Mesendoderm (in vitro differentiated cells): Measurements from ENCODE around the gene HABP2.

ENCODE experiments used
- DNase-seq: peaks from one replicate; pipeline ENCODE4 v3.0.0; 2013
- H2AK5ac ChIP-seq: 2 replicates; pipeline ENCODE4 v1.6.1; 2013; ENCODE audit warnings: low read length, inconsistent platforms
- H2BK120ac ChIP-seq: 2 replicates; pipeline ENCODE4 v1.6.1; 2013; ENCODE audit warnings: low read depth, mild to moderate bottlenecking, low read length, moderate library complexity, mixed read lengths
- H2BK15ac ChIP-seq: replicated peaks from 2 replicates; pipeline ENCODE4 v1.6.1; 2013; ENCODE audit warnings: low read depth, mild to moderate bottlenecking, moderate library complexity
- H2BK5ac ChIP-seq: 2 replicates; pipeline ENCODE4 v1.6.1; 2013; ENCODE audit warnings: low read length, inconsistent platforms
- H3K18ac ChIP-seq: 2 replicates; pipeline ENCODE4 v1.6.1; 2013; ENCODE audit warnings: mild to moderate bottlenecking, low read length, mixed read lengths
- H3K23ac ChIP-seq: one replicate; pipeline ENCODE4 v1.6.1; 2013; ENCODE audit warnings: low read length
- H3K27ac ChIP-seq: 2 replicates; pipeline ENCODE4 v1.5.1; 2013; ENCODE audit warnings: low read depth, mild to moderate bottlenecking, inconsistent platforms, low read length, moderate library complexity
- H3K27me3 ChIP-seq: 2 replicates; pipeline ENCODE4 v1.6.1; 2013; ENCODE audit warnings: low read length, control low read depth, mild to moderate bottlenecking, inconsistent platforms; ENCODE audit not compliant: insufficient read depth, poor library complexity
- H3K36me3 ChIP-seq: 2 replicates; pipeline ENCODE4 v1.6.1; 2013; ENCODE audit warnings: low read length, inconsistent platforms; ENCODE audit not compliant: control insufficient read depth, insufficient read depth
- H3K4ac ChIP-seq: one replicate; pipeline ENCODE4 v1.6.1; 2013; ENCODE audit warnings: low read depth, mild to moderate bottlenecking, low read length, moderate library complexity
- H3K4me1 ChIP-seq: 2 replicates; pipeline ENCODE4 v1.6.1; 2013; ENCODE audit warnings: low read depth, low read length, inconsistent platforms; ENCODE audit not compliant: control insufficient read depth
- H3K4me2 ChIP-seq: 2 replicates; pipeline ENCODE4 v1.6.1; 2013; ENCODE audit warnings: low read length
- H3K4me3 ChIP-seq: 2 replicates; pipeline ENCODE4 v1.5.1; 2013; ENCODE audit warnings: mild to moderate bottlenecking, low read length
- H3K56ac ChIP-seq: one replicate; pipeline ENCODE4 v1.6.1; 2013; ENCODE audit warnings: low read length
- H3K79me1 ChIP-seq: 2 replicates; pipeline ENCODE4 v1.6.1; 2013; ENCODE audit warnings: low read length, inconsistent platforms
- H3K79me2 ChIP-seq: 2 replicates; pipeline ENCODE4 v1.6.1; 2013; ENCODE audit warnings: mild to moderate bottlenecking, low read length; ENCODE audit not compliant: control insufficient read depth, insufficient read depth
- H3K9ac ChIP-seq: 2 replicates; pipeline ENCODE4 v1.6.1; 2013; ENCODE audit warnings: low read length, inconsistent platforms
- H4K5ac ChIP-seq: one replicate; pipeline ENCODE4 v1.6.1; 2013; ENCODE audit warnings: low read length
- H4K8ac ChIP-seq: one replicate; pipeline ENCODE4 v1.6.1; 2013; ENCODE audit warnings: low read depth, mild to moderate bottlenecking, control low read depth, low read length, moderate library complexity
- WGBS: extraction: QIAGEN DNeasy Blood & Tissue Kit; methylation state at CpG from one replicate; pipeline ENCODE4 v1.1.7; 2013; ENCODE audit warnings: low lambda C conversion rate, missing lambda C conversion rate; ENCODE audit not compliant: insufficient coverage; ENCODE audit errors: extremely low coverage; 5-methylcytosine and 5-hydroxymethylcytosine counted together

The HABP2 gene

GRCh38 chr10:113553149-113553548 is 296 bp downstream of the HABP2 start:
- no CpG with 5 or more reads among the region's 2 CpGs for WGBS
- H3K23ac ChIP-seq, result no peak overlapping the region
- no peak overlapping the region for H2AK5ac ChIP-seq
- no peak overlapping the region for H3K4me3 ChIP-seq
- H3K27me3 ChIP-seq, result no peaks in the 10 kb centered on the region
- H3K36me3 ChIP-seq, result no peaks in the 10 kb centered on the region
- no peak overlapping the region for H3K56ac ChIP-seq
- H3K79me1 ChIP-seq, result no peaks in the 10 kb centered on the region
- no peak overlapping the region for H4K5ac ChIP-seq
- H3K79me2 ChIP-seq, result no peaks in the 10 kb centered on the region
- H3K27ac ChIP-seq, result no peak overlapping the region
- H2BK5ac ChIP-seq, result no peak overlapping the region
- DNase-seq, result no peak
- no peak overlapping the region for H2BK120ac ChIP-seq
- H3K18ac ChIP-seq, result no peak overlapping the region
- no peak overlapping the region for H3K4me2 ChIP-seq
- H3K4ac ChIP-seq, result no peak overlapping the region
- H4K8ac ChIP-seq, result no peak overlapping the region
- no peak overlapping the region for H2BK15ac ChIP-seq
- no peak overlapping the region for H3K9ac ChIP-seq
- no peaks in the 10 kb centered on the region for H3K4me1 ChIP-seq

- no peaks in the 10 kb centered on the region for H3K79me1 ChIP-seq
- H3K18ac ChIP-seq, result no peak overlapping the region
- no peak overlapping the region for H2BK15ac ChIP-seq
- H3K79me2 ChIP-seq, result no peaks in the 10 kb centered on the region
- H3K27ac ChIP-seq, result no peak overlapping the region
- H4K8ac ChIP-seq, result no peak overlapping the region
- no peak overlapping the region for H4K5ac ChIP-seq
- H3K4ac ChIP-seq, result no peak overlapping the region
- no CpG with 5 or more reads among the region's 5 CpGs for WGBS
- no peak overlapping the region for H3K4me3 ChIP-seq
- no peak overlapping the region for H3K23ac ChIP-seq
- no peak overlapping the region for H2BK5ac ChIP-seq
- H2AK5ac ChIP-seq, result no peak overlapping the region
- DNase-seq, result no peak
- H2BK120ac ChIP-seq, result no peak overlapping the region
- no peak overlapping the region for H3K9ac ChIP-seq
- no peaks in the 10 kb centered on the region for H3K36me3 ChIP-seq
- H3K4me1 ChIP-seq, result no peaks in the 10 kb centered on the region
- no peak overlapping the region for H3K4me2 ChIP-seq
- H3K56ac ChIP-seq, result no peak overlapping the region
- H3K27me3 ChIP-seq, result no peaks in the 10 kb centered on the region
Observed at GRCh38 chr10:113554214-113554613, 1.4 kb downstream of the HABP2 start.

- H3K27me3 ChIP-seq, result no peaks in the 10 kb centered on the region
- H3K4me1 ChIP-seq, result no peaks in the 10 kb centered on the region
- H2BK120ac ChIP-seq, result no peak overlapping the region
- no CpG with 5 or more reads among the region's 3 CpGs for WGBS
- no peak overlapping the region for H2AK5ac ChIP-seq
- H3K23ac ChIP-seq, result no peak overlapping the region
- no peak overlapping the region for H3K4me3 ChIP-seq
- H3K79me2 ChIP-seq, result no peaks in the 10 kb centered on the region
- H3K4me2 ChIP-seq, result no peak overlapping the region
- H3K79me1 ChIP-seq, result no peaks in the 10 kb centered on the region
- peak overlapping the region; percentile 54 for H3K27ac ChIP-seq
- H3K18ac ChIP-seq, result no peak overlapping the region
- no peak overlapping the region for H3K9ac ChIP-seq
- no peak for DNase-seq
- H4K5ac ChIP-seq, result no peak overlapping the region
- H3K4ac ChIP-seq, result peak overlapping the region; percentile 22
- H4K8ac ChIP-seq, result no peak overlapping the region
- H3K56ac ChIP-seq, result no peak overlapping the region
- H2BK15ac ChIP-seq, result no peak overlapping the region
- no peaks in the 10 kb centered on the region for H3K36me3 ChIP-seq
- peak overlapping the region; percentile 5 for H2BK5ac ChIP-seq
Observed at GRCh38 chr10:113555245-113555644, 2.4 kb downstream of the HABP2 start.

GRCh38 chr10:113555751-113556150 is 2.9 kb downstream of the HABP2 start:
- H3K4me1 ChIP-seq, result no peaks in the 10 kb centered on the region
- H3K27me3 ChIP-seq, result peaks cover 2% of the 10 kb centered on the region
- no peaks in the 10 kb centered on the region for H3K79me1 ChIP-seq
- H2BK15ac ChIP-seq, result no peak overlapping the region
- peak overlapping the region; percentile 5 for H2BK5ac ChIP-seq
- H3K4me3 ChIP-seq, result no peak overlapping the region
- H3K79me2 ChIP-seq, result no peaks in the 10 kb centered on the region
- H3K9ac ChIP-seq, result no peak overlapping the region
- H4K8ac ChIP-seq, result no peak overlapping the region
- H3K56ac ChIP-seq, result no peak overlapping the region
- no peak overlapping the region for H2BK120ac ChIP-seq
- no peak overlapping the region for H4K5ac ChIP-seq
- H3K23ac ChIP-seq, result no peak overlapping the region
- H3K18ac ChIP-seq, result no peak overlapping the region
- DNase-seq, result peak; percentile 83
- H3K4ac ChIP-seq, result no peak overlapping the region
- no CpG with 5 or more reads among the region's 1 CpG for WGBS
- no peak overlapping the region for H2AK5ac ChIP-seq
- peak overlapping the region; percentile 54 for H3K27ac ChIP-seq
- H3K36me3 ChIP-seq, result no peaks in the 10 kb centered on the region
- H3K4me2 ChIP-seq, result no peak overlapping the region

GRCh38 chr10:113557424-113557862 is 4.6 kb downstream of the HABP2 start:
- no peaks in the 10 kb centered on the region for H3K79me2 ChIP-seq
- H2BK15ac ChIP-seq, result no peak overlapping the region
- H3K4me3 ChIP-seq, result no peak overlapping the region
- no peak for DNase-seq
- no peaks in the 10 kb centered on the region for H3K4me1 ChIP-seq
- H3K36me3 ChIP-seq, result no peaks in the 10 kb centered on the region
- no peak overlapping the region for H3K9ac ChIP-seq
- no CpG with 5 or more reads among the region's 9 CpGs for WGBS
- H4K8ac ChIP-seq, result no peak overlapping the region
- peaks cover 3% of the 10 kb centered on the region for H3K27me3 ChIP-seq
- H3K56ac ChIP-seq, result no peak overlapping the region
- no peak overlapping the region for H2BK5ac ChIP-seq
- H3K23ac ChIP-seq, result no peak overlapping the region
- no peak overlapping the region for H3K4me2 ChIP-seq
- H2BK120ac ChIP-seq, result no peak overlapping the region
- no peaks in the 10 kb centered on the region for H3K79me1 ChIP-seq
- no peak overlapping the region for H3K27ac ChIP-seq
- no peak overlapping the region for H3K18ac ChIP-seq
- H3K4ac ChIP-seq, result no peak overlapping the region
- H4K5ac ChIP-seq, result no peak overlapping the region
- H2AK5ac ChIP-seq, result no peak overlapping the region

GRCh38 chr10:113557903-113558321 is 5.1 kb downstream of the HABP2 start:
- H3K4me1 ChIP-seq, result no peaks in the 10 kb centered on the region
- no peak overlapping the region for H4K5ac ChIP-seq
- H2BK120ac ChIP-seq, result no peak overlapping the region
- no peaks in the 10 kb centered on the region for H3K36me3 ChIP-seq
- H3K4me2 ChIP-seq, result no peak overlapping the region
- no peaks in the 10 kb centered on the region for H3K79me1 ChIP-seq
- no peak overlapping the region for H3K23ac ChIP-seq
- no peak for DNase-seq
- H2BK15ac ChIP-seq, result no peak overlapping the region
- no peak overlapping the region for H3K27ac ChIP-seq
- WGBS, result no CpG with 5 or more reads among the region's 9 CpGs
- no peak overlapping the region for H2BK5ac ChIP-seq
- no peaks in the 10 kb centered on the region for H3K79me2 ChIP-seq
- no peak overlapping the region for H3K9ac ChIP-seq
- H3K27me3 ChIP-seq, result peaks cover 3% of the 10 kb centered on the region
- H2AK5ac ChIP-seq, result no peak overlapping the region
- H4K8ac ChIP-seq, result no peak overlapping the region
- H3K56ac ChIP-seq, result no peak overlapping the region
- no peak overlapping the region for H3K4me3 ChIP-seq
- no peak overlapping the region for H3K4ac ChIP-seq
- no peak overlapping the region for H3K18ac ChIP-seq
